ENCODE data around the gene AGBL3. TPM values are rescaled to one million over a fixed set of nuclear protein-coding genes. Genes with fewer than 3 reads are reported as not detected.
A peak's percentile ranks its signal among the peaks of the same experiment; 100 is the strongest.

AGBL3 gene
- total RNA-seq, 2 donors from 2014 or later, result 0.47 to 0.98 TPM

GRCh38 chr7:135128931-135129330 lies 142.6 kb downstream of the AGBL3 start:
- Histone ChIP-seq H3K4me3 (no peak overlapping the region), H3K27me3 (no peaks in the 10 kb centered on the region), H3K27ac (no peak overlapping the region), H3K4me1 (no peaks in the 10 kb centered on the region), H3K9ac (ENCODE audit: low read depth in 2 of 2, low read length in 2 of 2) (no peak overlapping the region), H3K36me3 (no peaks in the 10 kb centered on the region), H3K9me3 (no peaks in the 10 kb centered on the region)
- TF ChIP-seq CTCF (IDR thresholded peaks at IDR 0.05), result no peak
- intact Hi-C loops (cut with DNase I), result no loop called here
- no peak for DNase-seq

- no peak for TF ChIP-seq CTCF (IDR thresholded peaks at IDR 0.05)
- no peaks in the 10 kb centered on the region for H3K4me1 ChIP-seq
- intact Hi-C loops (cut with DNase I), result no loop called here
- DNase-seq, result no peak
- H3K9ac ChIP-seq (ENCODE audit: low read depth in 2 of 2, low read length in 2 of 2), result no peak overlapping the region
- H3K36me3 ChIP-seq, result no peaks in the 10 kb centered on the region
- no peaks in the 10 kb centered on the region for H3K9me3 ChIP-seq
- H3K27ac ChIP-seq, result no peak overlapping the region
- no peaks in the 10 kb centered on the region for H3K27me3 ChIP-seq
- no peak overlapping the region for H3K4me3 ChIP-seq
Measured at GRCh38 chr7:135129579-135129978, 143.3 kb downstream of the AGBL3 start.

GRCh38 chr7:135143885-135144668 lies 157.8 kb downstream of the AGBL3 start:
- H3K4me1 ChIP-seq, result no peaks in the 10 kb centered on the region
- H3K9ac ChIP-seq (ENCODE audit: low read depth in 2 of 2, low read length in 2 of 2), result no peak overlapping the region
- H3K36me3 ChIP-seq, result no peaks in the 10 kb centered on the region
- H3K27me3 ChIP-seq, result no peaks in the 10 kb centered on the region
- H3K4me3 ChIP-seq, result no peak overlapping the region
- H3K9me3 ChIP-seq, result no peaks in the 10 kb centered on the region
- intact Hi-C loops (cut with DNase I), result no loop called here
- no peak for TF ChIP-seq CTCF (IDR thresholded peaks at IDR 0.05)
- no peak overlapping the region for H3K27ac ChIP-seq
- no peak for DNase-seq

GRCh38 chr7:135147341-135147898 lies 161.1 kb downstream of the AGBL3 start:
- H3K4me3 ChIP-seq, result peak overlapping the region; percentile 49
- intact Hi-C loops (cut with DNase I), result no loop called here
- DNase-seq, result no peak
- H3K9me3 ChIP-seq, result no peaks in the 10 kb centered on the region
- H3K27ac ChIP-seq, result peak overlapping the region; percentile 92
- H3K36me3 ChIP-seq, result no peaks in the 10 kb centered on the region
- H3K9ac ChIP-seq (ENCODE audit: low read depth in 2 of 2, low read length in 2 of 2), result peak overlapping the region; percentile 48 to 79
- H3K4me1 ChIP-seq, result no peaks in the 10 kb centered on the region
- H3K27me3 ChIP-seq, result no peaks in the 10 kb centered on the region
- TF ChIP-seq CTCF (IDR thresholded peaks at IDR 0.05), result no peak

GRCh38 chr7:135147899-135148721 lies 161.8 kb downstream of the AGBL3 start, which contains the start of gene TMEM140:
Gene TMEM140, plus strand, starts transcription at chr7:135148072. Its CDS starts 16,370 bp downstream, at chr7:135164442.
- Histone ChIP-seq H3K4me3 (peak within 1 kb of the TSS; percentile 49), H3K9me3 (no peaks in the 10 kb centered on the region), H3K4me1 (no peaks in the 10 kb centered on the region), H3K27ac (peak within 1 kb of the TSS; percentile 92), H3K9ac (ENCODE audit: low read depth in 2 of 2, low read length in 2 of 2) (peak within 1 kb of the TSS; percentile 63 to 79), H3K27me3 (no peaks in the 10 kb centered on the region), H3K36me3 (no peaks in the 10 kb centered on the region)
- DNase-seq, result peak; percentile 70
- intact Hi-C loops (cut with DNase I), result no loop called here
- no peak for TF ChIP-seq CTCF (IDR thresholded peaks at IDR 0.05)

Data from colonic mucosa (tissue), 4 donors.